HK-2 (cell line): Measurements from ENCODE around the gene ATG16L2.
"Not testable (repeated sequence)": the region's sequence is repeated elsewhere in the genome, so short reads cannot be mapped to it uniquely, and the experiment has no call there.

ENCODE experiments used
- DNase-seq: peaks from one replicate; pipeline ENCODE4 v3.0.0-alpha.2; 2018; ENCODE audit not compliant: unreplicated experiment

Gene ATG16L2

DNA sequence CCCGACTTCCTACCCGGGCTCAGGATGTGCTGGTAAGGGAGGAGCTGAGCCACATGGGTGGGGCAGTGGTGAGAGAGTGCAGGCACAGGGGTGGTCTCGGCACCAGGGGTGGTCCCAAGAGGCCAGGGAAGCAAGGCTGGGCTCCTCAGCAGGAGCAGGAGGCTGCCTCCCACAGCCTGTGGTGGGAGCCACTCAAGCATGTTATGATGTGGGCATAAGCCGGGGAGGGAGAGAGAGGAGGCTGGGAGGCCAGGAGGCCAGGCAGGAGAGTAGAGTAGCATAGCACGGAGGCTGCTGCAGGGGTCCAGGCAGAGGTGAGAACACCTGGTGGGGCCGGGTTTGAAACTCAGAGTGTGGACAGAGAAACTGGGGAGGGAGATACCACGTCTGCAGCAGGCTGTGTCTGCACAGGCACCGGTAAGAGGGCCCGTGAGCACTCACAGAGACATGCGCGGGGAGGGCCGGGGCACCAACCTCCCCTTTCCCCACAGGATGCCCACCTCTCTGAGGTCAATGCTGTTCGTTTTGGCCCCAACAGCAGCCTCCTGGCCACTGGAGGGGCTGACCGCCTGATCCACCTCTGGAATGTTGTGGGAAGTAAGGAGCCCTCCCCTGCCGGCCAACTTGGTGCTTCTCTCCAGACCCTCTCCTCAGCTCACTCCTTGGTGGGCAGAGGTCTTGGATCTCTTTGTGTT, 10.7 kb downstream of the ATG16L2 start:
- no peak for DNase-seq

DNA sequence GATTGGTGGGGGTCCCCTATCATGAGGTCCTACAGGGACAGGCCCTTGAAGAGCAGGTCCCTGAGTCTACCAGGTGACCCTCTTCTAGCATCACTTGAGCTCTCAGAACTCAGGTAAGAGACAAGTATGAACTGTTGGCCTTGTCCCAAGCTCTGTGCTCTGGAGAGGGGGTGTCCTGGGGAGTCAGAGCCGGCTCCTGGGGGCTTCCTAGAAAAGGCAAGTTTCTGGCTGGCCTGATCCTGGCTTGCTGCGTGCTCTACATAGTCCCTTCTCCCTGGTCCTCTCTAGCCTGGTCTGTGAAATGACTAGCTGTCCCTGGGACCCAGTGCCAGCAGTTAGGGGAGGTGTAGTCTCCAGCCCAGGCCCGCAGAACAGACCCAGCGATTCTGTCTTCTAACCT, 11.4 kb downstream of the ATG16L2 start:
- no peak for DNase-seq

DNA sequence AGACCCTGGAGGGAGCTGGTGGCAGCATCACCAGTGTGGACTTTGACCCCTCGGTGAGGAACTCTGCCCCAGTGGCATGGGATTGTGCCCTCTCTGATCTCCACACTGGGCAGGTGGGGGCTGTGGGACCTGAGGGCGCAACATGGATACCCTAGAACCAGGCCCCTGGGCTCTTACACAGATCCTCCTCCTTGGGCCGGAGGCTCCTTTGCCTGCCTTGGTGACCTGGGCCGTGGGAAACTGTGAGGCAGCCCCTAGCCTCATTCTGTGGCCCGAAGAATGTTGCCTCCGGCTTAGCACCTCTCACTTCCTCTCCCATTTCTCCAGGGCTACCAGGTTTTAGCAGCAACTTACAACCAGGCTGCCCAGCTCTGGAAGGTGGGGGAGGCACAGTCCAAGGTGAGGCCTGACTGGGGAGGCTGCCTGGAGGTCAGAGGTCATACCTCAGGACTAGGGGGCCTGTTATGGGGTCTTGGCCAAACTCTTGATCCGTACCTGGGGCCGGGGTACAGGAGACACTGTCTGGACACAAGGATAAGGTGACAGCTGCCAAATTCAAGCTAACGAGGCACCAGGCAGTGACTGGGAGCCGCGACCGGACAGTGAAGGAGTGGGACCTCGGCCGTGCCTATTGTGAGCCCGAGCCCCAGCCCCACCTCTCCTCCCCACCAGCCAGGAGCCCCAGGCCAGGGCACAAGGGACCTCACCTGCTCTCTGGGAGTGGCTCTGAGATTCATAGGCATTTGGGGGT, 12.2 kb downstream of the ATG16L2 start:
- no peak for DNase-seq

DNA sequence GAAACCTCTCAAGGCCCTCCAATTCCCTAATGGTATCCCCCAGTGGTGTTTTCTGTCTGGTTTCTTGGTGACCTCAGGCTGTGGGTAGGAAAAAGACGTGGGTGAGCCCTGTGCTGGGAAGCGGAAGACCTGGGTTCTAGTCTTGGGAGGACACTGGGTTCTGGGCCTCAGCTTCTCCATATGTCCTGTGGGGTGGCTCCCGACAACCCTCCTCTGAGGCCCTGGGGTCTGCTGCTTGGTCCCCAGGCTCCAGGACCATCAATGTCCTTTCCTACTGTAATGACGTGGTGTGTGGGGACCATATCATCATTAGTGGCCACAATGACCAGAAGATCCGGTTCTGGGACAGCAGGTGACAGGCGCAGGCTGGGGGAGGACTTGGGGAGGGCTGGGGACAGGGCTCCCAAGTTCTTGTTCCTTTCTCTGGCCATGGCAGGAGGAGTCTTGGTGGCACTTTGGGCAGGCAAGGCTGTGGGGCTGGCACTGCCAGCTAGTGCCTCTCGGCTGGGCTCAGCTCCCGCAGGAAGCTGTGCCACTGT, 12.8 kb downstream of the ATG16L2 start:
- no peak for DNase-seq

DNA sequence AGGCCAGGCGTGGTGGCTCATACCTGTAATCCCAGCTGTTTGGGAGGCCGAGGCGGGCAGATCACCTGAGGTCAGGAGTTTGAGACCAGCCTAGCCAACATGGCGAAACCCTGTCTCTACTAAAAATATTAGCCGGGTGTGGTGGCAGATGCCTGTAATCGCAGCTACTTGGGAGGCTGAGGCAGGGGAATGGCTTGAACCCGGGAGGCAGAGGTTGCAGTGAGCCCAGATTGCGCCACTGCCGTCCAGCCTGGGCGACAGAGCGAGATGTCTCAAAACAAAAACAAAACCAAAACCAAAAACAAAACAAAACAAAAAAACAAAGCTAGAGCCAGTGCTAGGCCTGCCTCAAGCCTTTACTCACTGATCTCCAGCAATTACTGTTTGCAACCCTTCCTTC, 13.4 kb downstream of the ATG16L2 start:
- not testable (repeated sequence) for DNase-seq

DNA sequence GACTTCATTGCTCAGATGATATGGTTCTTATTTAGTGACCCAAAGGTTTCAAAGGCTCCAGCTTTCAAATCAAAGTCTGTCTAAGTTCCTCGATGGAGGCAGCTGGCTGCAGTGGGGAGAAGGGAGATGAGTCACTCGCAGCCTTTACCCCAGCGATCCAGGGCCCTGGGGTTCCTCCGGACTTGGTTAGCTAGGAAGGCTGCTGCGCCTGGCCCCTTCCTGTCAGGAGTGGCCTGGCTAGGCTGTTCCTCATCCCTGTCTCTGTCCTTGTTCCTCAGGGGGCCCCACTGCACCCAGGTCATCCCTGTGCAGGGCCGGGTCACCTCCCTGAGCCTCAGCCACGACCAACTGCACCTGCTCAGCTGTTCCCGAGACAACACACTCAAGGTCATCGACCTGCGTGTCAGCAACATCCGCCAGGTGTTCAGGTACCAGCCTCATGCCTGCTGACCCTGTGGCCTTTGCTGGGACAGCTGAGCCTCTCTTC, 13.9 kb downstream of the ATG16L2 start:
- DNase-seq: no peak

DNA sequence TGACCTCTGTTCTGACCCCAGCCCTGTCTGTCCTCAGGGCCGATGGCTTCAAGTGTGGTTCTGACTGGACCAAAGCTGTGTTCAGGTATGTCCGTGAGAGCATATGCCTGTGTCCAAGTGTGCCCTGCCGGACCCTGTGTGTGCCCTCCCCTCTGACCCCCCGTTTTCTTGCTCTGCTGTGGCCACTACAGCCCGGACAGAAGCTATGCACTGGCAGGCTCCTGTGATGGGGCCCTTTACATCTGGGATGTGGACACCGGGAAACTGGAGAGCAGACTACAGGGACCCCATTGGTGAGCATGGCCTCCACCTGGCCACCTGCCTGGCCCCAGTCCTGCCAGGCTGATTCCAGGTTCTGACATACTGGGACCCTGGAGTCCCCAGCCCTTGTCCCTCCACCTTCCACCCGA, 14.5 kb downstream of the ATG16L2 start:
- DNase-seq: no peak

DNA sequence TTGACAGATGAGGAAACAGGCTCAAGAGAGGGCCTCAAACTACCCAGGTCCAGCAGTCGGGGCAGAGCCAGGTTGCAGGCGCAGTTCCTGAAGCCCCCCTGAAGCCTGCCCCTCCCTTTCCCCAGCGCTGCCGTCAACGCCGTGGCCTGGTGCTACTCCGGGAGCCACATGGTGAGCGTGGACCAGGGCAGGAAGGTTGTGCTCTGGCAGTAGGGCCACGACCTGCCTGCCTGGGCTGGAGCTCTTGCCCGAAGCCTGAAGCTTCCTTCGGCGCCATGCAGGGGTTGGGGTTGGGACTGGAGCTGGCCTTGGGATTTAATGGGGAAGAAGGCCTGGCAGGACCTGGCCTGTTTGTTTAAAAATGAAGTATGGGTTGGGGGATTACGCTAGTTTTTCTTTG, 15.0 kb downstream of the ATG16L2 start:
- DNase-seq: no peak

DNA sequence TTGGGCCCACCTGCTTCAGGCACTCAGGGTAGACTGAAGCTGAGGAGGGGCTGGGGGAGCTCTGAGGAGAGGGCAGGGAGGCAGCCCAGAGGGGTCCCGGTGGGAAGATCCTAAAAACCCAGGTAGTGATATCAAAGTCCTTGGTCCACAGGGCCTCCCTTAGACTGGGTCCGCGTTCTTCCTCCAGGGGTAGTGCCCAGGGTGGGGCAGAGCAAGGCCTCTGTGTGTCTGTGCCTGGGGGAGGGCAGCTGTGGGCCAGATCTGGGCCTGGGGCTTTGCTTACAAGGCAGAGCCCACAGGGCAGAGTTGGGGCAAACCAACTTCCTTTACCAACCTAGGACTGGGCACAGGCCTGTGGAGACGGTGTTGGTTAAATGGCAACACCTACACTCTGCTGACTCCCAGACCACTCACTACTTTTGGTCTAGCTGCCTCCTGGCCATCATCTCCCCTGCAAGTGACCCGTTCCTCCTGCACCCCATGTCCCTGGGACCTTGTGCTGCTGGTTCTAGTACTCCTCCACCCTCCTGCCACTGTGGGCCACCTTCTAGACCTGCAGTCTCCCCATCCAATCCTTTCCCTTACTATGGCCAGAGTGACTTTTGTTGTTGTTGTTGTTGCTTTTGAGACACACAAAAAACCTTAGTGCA, 15.8 kb downstream of the ATG16L2 start:
- no peak for DNase-seq

DNA sequence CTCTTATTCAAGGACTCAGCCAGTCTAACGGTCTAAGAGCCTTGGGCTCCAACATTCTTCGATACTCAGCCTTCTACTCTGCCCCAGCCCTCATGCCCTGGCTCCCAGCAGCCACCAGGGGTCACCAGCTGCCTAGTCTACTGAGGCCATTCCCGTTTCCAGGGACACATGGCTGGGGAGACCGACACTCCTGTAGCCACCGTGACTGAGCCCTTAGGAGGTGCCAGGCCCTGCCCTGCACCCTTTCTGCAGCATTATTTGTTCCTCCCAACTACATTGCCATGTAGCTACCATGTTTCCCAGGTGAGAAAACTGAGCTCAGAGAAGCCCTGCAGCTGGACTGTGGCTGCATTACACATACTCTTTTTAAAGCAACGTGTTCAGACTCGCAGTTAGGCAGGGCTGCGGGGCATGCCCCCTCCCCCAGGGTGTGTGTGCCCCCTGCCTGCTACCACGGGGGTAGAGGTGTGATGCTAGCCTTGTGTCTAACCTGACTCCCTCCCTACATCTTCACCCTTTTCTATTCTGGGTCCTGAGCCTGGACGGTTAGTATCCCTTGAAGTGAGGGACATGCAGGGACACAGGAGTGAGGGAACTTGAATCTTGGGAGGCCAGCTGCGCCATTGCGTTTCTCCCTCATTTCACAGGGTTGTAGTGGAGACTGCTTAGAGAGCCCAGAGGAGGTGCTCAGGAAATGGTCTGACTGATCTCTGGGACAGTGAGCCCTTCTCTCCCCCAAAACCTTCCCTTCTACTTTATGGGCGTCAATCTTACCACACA, 17.5 kb downstream of the ATG16L2 start:
- no peak for DNase-seq

DNA sequence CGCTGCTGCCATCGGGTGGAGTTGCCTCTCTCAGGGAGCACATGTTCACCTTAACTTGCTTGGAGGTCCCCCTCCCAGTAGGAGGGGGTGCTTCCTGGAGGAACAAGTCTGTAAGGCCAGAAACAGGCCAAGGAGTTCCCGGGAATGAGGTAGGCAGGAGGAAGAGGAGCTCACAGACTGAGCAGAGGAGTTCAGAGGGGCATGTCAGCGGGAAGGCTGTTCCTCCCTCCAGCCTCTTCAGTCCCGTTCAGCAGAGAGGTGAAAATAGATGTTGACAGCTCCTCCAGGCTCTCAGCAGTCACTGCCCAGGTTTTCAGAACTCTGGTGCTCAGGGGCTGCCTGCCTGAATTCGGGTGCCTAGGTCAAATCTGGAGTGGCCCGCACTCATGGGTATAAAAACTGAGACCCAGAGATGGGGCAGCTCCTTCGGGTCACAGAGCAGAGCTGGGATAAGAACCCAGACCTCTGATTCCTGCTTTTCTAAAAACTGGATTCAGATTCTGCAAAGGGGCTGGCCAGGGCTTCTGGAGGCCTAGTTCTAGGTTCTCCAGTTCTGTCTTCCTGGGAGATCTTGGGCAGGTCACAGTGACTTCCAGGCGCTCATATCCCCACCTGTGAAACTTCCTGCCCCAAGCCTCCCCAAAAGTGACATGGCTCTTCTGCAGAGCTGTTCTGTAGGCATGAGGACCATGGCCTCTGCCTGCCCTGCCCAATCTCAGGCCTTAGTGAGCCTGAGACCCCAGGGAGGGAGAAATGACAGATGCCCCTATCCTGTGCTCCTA, 18.3 kb downstream of the ATG16L2 start:
- DNase-seq: no peak

DNA sequence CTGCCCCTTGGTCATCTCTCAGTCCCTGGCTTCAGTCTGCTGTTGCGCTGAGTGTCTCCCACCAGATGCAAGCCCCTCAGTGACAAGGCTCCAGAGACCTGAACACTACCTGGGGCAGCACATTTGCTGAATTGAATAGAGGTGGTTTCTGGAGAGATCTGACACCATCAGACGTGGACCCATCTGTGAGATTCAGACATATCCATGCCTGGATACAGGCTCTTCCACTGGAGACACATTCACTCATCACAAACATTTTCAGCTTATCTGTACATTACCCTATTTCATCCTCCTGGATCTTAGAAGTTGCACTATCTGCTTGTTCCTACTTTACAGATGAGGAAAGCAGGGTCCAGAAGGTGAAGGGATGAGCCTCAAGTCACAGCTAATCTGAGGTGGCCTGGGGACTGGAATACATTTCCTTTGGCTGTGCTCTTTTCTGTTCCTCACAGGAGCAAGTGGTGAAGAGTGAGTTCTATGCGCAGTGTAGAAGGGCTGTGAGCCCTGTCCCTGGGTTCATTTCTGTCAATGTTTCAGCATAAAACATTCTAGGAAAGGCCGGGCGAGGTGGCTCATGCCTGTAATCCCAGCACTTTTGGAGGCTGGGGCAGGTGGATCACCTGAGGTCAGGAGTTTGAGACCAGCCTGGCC, 19.0 kb downstream of the ATG16L2 start:
- no peak for DNase-seq

DNA sequence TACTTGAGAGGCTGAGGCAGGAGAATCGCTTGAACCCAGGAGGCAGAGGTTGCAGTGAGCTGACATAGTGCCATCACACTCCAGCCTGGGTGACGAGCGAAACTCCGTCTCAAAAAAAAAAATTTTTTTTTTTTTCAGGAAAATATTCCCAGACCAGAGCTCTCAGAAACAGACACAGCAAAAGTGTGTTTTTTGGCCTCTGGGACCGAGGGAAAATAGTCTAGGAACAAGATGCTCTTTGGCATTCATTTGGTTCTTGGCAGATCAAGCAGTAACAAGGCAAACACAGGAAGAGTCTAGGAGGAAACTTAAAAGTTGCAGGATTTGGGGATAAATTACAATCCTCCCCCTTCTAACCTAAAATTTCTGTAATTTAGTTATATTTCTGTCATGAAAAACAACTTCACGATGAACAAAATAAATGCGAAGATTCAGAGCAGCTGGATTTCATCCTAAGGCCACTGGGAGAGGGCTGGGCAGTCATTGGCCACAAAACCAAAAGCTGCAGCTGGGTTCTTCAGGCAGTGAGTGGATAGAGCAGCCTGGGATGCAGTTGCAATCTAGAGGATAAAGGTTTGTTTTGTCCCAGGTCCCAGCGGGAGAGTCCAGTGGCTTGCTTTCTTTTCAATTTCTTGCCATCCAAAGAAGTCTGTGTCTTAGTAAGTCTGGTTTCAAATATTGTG, 19.7 kb downstream of the ATG16L2 start:
- no peak for DNase-seq

DNA sequence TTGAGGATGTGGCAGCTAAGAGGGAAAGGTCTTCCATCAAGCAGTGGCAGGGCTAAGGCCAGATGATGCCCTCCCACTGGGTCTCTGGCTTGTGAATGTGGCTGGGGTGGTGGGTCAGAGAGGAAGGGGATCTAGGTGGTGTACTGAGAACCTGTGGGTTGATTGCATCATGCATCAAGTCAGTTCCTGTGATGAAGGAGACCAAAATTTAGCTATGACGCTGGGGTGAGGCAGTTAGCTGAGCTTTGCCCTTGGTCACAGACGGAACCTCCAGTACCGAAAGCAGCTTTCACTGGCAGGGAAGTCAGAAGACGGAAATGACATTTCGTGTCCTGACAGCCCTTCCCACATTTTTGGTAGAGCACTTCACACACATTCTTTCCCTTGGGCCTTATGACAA, 20.7 kb downstream of the ATG16L2 start:
- DNase-seq: no peak

DNA sequence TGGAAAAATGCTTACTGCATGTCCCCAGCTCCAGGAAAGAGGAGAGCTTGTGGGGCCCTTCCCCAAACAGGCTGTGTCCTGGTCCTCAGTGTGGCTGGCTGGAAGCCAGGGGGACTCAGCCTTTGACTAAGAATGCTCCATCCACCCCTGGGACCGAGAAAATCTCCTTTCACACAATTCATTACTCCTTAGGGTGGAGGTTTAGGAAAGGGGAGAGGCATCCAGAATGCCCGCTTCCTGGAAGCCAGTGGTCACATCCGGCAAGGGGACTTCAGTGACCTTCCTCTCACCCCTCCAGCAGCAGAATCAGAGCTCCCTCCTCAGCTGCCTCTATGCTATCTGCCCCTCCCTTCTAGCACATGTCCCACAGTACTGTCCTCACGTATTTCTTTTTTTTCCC, 21.9 kb downstream of the ATG16L2 start:
- DNase-seq: no peak

DNA sequence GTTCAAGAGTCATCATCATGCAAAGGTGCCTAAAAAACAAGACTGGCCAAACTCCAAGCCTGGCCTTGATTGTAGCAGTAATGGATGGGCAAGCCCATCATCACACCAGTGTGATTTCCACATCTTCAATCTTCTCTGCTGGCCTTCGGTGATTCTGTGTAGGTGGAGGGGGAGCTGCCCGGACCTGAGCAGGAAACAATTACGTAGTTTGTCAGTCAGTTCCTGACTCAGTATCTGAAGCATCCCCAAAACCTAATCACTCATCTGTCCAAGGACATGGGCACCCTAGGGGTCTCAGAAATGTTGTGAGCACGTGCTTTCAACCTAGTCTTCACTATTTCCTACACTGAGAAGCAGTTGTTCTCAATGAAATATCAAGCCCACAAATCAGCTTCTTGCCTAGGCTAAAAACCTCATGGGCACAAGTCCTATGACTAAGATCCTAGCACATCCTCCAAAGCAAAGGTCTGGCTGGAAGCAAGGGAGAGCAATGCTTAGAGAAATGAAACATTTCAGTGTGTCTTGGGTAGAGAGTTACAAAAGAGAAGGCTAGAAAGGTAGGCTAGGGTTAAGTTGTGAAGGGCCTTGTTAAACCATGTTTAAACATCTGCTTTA, 24.6 kb downstream of the ATG16L2 start:
- no peak for DNase-seq

DNA sequence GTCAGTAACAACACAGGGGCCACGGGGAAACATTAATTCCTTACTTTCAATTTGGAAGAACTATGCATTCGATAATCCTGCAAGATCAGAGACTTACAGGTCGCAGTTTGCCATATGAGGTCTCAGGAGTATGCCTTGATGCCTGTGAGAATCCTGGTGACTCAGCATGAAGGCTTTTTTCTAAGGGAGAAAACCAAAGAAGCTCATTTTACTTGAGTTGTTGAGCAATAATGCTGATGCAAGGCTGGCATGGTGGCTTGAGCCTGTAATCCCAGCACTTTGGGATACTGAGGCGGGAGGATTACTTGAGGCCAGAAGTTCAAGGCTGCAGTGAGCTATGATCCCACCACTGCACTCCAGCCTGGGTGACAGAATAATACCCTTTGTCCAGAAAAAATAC, 26.6 kb downstream of the ATG16L2 start:
- DNase-seq: no peak

DNA sequence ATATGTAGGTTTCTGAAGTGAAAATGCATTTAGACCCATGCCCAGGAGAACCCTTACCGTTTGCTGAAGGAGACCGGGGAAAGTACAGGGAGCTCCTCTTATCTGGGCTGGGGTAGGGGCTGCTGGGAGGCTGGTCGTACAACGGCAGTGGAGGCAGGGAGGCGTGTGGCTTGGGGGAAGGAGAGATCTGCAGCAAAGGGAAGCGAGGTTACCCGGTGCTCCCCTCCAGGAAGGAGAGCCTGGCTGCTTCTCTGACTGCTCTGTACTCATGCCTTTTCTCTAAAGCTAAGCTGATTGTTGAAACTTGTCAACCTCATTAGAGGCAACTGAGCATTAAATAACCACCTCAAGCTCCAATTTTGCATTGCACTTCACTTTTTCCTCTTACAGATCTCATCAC, 27.2 kb downstream of the ATG16L2 start:
- no peak for DNase-seq

DNA sequence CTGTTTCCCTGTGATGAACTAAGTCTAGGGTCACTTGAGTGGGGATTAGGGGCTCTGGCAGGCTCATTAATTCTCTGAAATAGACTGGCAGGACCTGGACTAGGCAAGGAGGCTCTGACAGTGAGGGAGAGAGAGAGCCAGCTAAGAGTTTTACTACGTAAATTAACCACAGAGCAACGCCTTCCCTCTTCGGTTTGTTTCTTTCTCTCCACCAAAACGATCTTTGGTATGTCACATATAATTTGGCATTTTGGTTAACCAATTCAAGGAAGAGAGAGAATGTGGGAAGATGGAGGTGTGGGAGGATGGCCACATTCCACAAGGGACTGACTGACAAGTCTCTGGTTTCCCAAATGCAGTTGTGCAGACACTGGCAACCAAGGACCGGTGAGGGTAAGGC, 27.9 kb downstream of the ATG16L2 start:
- DNase-seq: no peak
